ENCODE measurements around the gene CLCN3.
"Not testable (repeated sequence)": the region's sequence is repeated elsewhere in the genome, so short reads cannot be mapped to it uniquely, and the experiment has no call there.

CLCN3 gene

DNA sequence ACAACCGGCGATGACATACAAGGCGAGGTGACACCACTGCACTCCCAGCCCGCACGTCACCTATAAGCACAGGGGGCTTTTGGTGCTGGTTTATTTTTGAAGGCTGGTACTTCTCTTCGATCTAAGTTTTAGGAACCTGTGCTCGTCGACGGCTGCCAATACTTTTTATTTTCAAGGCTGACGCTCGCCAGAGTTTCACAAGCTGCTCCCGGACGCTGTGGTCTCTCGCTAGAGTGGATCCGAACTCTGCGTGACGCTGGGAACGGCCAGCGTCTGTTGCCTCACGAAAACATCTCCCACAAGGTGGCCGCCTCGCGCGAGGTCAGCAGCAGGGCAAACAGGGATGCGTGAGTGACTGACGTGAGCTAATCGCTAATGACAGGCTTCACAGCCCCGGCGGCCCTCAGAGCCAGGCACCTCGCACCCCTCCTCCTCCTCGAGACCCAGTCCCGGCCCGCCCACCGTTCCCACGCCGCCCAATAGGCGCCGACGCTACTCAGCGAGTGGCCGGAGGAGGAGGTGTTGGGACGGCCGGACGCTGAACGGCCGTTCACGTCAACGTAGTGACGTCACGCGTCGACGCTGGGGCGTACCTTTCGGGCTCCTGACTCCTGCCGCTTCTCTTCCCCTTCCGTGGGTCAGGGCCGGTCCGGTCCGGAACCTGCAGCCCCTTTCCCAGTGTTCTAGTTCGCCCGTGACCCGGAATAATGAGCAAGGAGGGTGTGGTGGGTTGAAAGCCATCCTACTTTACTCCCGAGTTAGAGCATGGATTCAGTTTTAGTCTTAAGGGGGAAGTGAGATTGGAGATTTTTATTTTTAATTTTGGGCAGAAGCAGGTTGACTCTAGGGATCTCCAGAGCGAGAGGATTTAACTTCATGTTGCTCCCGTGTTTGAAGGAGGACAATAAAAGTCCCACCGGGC, at the start of gene CLCN3:
CLCN3 (plus strand) TSS at position 621 of the 922 bp plus-strand sequence. CDS start 15,351 bp downstream, outside the sequence.
- DNase-seq = peak; percentile 86 to 92

DNA sequence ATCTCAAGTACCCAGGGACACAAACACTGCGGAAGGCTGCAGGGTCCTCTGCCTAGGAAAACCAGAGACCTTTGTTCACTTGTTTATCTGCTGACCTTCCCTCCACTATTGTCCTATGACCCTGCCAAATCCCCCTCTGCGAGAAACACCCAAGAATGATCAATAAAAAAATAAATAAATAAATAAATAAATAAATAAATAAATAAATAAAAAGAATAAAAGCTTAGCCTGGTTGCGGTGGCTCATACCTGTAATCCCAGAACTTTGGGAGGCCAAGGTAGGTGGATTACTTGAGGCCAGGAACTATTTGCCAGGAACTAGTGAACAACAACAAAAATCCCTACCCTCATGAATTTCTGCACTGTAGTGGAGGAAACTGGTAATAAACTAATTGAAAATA, 49.4 kb upstream of the CLCN3 start:
- not testable (repeated sequence) for DNase-seq

DNA sequence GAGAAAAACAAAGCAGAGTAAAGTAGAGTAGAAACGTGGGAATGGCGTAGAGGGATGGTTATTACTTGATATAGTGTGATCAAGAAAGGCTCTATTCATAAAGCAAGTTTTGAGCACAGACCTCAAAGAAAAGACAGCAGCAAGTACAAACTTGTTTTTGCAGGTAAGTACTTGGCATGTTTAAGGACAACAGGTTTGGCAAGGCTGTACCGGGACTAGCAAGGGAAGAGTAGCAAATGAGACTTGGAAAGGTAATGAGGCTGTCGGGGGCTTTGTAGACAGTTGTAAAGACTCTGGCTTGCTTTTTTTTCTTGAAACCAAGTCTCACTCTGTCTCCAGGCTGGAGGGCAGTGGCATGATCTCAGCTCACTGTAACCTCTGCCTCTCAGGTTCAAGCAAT, 48.9 kb upstream of the CLCN3 start:
- DNase-seq = no peak

GRCh38 chr4:169573889-169574288, 46.5 kb upstream of the CLCN3 start:
- no peak for DNase-seq

DNA sequence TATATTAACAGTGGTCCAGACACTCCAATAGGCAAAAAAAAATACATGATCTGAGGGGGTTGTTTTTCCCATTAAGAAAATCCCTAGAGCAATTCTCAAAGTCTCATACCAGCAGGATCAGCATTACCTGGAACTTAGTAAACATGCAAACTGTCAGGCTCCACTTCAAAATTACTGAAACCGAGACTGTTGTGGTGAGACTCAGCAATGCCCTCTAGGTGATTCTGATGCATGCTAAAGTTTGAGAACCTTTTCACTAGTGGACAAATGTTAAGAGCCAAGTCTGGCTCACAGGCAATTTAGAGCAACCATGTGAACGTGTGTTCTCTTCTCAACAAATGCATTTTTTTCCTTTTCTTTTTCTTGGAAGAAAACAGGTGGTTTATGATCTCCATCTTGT, 38.2 kb upstream of the CLCN3 start:
- DNase-seq = no peak

DNA sequence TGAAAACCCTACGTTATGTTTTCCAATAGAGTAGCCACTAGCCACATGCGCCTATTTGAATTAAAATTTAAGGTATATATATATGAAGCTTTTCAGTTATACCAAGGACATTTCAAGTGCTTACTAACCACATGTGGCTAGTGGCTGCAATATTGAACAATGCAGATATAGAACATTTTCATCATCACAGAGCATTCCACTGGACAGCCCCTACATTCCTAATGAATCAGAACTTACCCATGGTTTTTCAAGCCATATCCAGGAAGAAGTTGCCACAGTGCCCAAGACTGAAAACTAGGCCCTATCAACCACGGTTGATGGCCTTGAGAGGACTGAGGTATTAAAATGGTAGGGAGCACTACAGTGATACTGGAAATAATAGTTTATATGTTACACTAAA, 37.7 kb upstream of the CLCN3 start:
- no peak for DNase-seq

DNA sequence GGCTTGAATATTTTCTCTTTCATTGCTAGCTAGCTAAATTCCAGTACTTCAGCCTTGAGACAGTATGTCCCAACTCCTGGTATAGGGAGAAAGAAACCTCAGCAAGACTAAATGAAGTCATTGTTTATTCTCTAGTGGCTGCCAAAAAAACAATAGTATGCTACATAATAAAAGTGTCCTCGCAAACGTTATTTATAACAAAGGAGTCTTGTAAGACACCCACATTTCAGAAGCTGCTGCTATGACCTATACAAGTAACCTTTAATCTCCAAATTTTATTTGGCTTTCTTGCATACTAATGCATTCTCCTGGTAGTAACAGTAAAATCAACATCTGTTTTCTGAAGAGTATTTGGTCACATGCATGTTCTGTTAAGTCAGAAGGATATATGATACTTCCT, 36.8 kb upstream of the CLCN3 start:
- DNase-seq = no peak

DNA sequence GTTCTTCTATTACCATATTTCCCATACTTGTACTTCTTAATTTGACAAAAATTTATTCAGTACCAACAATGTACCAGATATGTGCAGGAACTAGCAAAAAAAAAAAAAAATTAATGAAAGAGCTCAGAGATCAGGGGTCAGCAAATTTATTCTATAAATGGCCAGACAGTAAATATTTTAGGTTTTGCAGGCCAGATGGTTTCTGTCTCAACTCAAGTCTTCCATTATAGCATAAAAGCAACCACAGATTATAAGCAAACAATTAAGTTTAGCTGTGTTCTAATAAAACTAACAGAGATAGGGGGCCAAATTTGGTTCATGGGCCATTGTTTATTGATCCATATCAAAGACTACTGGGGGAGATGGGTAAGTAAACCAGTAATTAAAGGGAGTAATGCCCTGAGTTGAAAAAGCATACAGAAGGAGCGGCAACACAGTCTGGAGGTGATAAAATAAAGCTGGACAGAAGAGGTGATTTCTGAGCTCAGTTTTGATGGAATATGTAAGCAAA, 27.3 kb upstream of the CLCN3 start:
- no peak for DNase-seq

DNA sequence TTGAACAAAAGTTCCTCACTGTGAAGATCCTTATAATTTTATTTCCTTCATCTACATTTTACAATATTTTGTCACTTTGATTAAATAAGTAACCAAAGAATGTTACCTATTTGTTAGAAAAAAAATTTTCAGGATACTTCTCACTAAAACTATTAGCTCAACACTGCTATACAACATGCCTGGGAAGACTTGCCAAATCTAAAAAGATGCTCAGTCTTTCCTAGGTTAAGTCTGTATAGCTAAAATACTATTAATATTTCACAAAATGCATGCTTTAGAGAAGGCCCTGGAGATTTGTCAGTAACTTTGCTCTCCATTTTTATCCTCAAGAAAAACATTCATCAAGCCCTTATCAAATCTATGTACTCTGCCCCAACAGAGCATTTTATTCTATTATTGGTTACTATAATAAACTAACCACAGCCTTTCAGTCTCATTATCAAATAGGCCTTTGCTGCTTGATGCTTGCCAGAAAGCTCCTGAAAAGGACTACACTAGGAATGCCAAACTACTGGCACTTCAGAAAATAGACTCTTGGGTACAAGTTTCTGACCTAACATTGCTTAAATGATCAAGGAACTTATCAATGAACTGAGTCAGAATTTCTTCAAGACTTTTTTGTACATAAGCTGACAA, 25.7 kb upstream of the CLCN3 start:
- DNase-seq = no peak

DNA sequence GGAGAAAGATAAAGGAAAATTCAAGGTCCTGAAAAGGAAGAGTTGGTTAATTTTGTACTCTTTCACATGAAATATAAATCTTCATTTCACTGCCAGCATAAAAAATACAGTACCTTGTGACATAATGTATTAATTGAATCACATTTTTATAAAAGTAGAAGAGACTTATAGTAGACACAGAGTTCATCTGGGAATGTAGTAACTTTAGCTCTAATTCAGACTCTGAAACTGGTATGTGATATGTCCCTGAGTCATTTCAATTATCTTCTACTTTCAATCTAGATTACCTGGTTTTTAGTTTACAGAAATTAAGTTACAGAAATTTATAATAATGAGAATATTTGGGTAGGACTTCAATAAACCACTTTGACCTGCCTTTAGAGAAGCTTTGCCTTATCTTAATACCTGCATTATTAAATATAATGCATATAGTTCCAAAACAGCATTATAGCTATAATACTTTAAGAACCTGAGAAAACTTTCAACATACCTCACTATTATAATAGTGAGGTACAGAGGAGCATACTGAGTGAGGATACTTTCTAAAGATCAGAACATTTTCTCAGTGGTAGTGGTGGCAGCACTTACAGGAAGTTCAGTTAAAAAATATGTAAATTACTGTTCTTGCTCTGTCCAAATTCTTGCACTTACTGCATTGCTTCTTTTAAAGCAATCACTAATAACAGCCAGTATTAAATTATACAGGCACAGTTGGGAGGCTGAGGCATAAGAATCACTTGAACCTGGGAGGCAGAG, 19.2 kb upstream of the CLCN3 start:
- no peak for DNase-seq

DNA sequence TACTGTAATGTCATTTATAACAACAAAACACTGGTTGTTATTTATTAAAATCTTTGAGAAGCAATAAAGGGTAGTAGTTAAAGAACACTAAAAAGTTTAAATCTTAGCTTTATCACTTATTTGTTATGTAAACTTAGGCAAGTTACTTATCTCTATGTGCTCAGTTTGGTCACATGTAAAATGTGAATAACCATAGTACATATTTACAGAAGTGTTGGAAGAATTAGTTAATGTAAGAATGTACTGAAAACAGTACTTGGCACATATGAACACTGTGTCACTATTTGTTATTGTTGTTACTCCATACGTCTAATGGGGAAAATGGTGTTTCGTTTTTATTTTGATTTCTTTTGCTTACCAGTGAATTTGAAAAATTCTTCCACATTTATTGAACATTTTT, 17.1 kb upstream of the CLCN3 start:
- DNase-seq = no peak

DNA sequence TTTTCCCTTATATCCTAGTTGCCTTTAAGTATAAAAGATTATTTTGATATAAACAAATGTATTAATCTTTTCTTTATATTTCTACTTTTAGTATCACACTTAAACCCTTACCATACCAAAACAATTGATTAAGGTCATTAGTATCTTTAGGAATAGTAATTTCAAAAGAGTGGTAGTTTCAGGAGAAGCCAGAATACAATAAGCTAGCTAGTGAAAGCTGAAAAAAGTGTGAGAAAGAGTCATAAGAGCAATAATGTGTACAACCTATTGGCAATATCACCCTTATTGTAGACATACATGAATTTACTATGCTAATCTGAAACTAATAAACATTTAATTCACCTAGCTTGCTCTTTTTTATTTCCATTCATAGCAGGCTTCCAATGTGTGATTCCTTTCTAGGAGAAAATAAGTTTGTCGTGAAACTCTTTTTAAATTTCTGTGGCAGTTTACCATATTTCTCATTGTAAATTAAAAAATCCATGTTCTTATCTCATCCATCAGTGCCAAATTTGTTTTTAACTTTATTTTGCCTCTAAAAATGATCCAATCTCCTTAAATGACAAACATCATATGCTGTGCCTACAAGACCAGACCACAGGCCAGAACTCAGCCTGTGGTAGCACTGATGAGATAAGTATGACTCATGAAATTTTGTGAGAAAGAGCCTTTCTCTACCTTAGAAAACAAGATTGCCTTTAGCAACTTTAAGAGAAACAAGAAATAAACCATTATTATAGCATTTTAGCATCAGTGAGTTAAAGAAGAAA, 16.1 kb upstream of the CLCN3 start:
- peak; percentile 7 to 18 for DNase-seq

DNA sequence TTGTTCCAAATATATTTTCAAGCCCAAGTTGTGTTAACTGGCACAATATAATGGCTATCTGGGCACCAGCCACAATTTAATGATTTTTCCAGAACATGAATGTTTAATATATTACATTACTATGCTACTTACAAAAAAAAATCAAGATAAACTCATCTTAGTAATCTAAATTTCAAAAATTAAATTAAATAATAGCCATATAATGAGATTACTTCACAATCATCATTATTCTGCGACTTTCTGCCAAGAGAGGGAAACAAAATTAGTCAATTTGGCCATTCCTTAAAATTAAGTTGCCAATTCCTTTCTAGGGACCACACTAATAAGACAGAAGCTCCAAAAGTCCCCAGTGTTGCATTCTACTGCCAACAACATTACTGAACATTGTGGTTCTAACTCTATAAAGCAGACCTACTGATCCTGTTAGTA, 15.5 kb upstream of the CLCN3 start:
- no peak for DNase-seq

- DNase-seq = no peak
Measured at GRCh38 chr4:169611157-169611556, 9.2 kb upstream of the CLCN3 start.

DNA sequence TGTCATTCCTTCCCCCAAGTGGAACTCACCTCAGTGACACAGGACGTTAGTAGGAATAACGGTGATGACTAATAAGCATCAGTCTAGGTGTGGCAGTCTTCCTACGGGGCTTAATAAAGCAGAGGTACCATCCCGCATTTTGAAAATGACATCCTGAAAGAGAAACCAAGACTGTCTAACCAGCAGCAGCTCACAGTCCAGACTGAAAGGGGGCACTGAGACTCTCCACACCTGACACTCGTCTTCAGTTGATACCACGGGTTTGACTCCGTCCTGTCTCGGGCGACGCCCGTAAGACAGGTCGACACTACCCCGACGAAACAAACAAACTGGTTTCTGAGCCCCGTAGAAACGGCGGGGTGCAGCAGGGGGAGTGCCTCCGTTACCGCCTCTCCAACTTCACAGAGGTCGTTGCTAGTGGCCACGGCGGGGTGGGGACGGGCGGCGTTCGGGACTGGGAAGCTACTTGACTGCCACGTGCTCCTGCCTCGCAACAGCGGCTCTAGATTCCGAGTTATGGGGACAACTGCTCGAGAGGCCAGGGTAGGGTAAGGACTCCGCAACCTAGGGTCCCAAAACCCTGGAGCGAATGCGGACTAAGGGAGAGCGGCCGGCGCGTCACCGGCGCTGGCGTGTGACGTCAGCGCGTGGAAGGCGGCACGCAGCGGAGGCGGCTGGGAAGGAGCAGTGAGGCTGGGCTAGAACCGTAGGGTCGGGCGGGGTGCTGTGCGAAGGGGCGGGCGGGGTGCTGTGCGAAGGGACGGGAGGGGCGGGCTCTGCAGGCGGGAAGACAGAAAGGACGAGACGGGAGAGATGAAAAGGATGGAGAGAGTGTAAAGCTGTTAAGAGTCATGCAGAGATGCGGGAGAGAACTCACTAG, 8.1 kb upstream of the CLCN3 start, which contains the start of gene NEK1:
NEK1 (minus strand) TSS at position 593 of the 880 bp plus-strand sequence. CDS start 9,953 bp downstream, outside the sequence.
- peak; percentile 91 to 93 for DNase-seq

- DNase-seq = peak; percentile 84 to 87
Measured at GRCh38 chr4:169612871-169613859, 7.2 kb upstream of the CLCN3 start.

DNA sequence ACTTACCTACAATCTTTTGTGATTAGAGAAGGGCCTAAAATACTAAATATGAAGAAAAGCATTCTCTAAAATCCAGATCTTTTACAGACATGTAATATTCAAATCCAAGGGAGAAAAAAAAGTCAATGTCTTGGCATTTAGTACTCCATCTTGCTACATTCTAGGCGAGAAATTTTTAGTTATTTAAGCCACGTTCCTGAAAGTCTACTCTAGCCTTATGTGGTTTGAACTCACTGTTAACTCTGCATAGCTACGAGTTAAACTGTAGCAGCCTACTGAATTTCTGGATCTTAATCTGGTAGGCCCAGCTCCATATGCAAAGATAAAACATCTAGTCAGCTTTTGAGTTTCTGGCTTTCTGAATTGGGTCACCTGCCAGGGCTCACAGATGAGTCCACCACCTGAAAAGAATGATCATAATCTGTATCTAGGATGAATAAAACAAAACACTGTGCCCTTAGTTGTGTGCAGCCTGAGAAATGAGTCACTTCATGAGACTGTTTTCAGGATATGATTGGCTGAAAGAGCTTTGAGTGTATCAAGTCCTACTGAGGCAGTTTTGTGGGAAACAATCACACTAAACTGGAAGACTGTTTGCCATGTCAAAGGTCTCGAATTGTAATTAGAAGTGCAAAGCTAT, 4.8 kb upstream of the CLCN3 start:
- DNase-seq = no peak

DNA sequence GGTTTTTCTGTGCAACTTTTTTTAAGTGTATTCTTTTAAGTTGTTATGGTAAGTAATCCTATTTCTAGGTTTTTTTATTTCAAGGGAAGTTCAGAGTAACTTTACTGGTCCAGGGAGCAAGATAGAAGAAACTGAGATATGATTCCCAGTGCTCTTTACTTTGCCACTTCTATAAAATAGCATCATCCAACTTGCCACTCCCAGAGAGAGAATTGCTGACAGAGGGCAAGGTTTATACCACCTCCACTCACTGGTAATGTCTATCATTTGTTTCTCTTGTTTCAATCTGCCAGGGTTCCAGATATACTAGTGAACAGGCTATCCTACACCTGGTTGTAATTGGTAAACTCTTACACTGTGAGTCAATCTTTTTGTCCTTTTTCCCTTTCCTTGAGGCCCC, 3.5 kb upstream of the CLCN3 start:
- DNase-seq = no peak

DNA sequence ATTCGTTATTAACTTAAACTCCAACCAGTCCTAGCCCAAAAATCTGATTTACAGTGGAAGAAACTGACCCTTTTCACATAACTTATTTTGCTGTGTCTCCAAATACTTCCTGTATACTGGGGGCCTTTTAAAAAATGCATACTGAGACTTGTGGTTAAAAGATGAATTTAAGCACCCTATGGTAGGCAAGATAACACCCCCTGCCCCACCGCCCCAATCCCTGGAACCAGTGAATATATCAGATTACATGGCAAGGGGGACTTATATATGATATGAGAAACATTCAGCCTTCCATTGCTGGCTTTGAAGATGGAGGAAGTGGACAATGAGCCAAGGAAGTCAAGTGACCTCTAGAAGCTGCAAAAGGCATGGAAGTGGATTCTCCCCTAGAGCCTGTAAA, 3.1 kb upstream of the CLCN3 start:
- DNase-seq = no peak

Data from Kasumi-1 (cell line).